ENCODE data around the gene ZNF516.

ZNF516 gene

GRCh38 chr18:76499021-76499420, 4.0 kb upstream of the ZNF516 start:
- Histone ChIP-seq H2BK15ac (ENCODE audit: low read depth, poor library complexity, severe bottlenecking) (no peak overlapping the region), H3K4ac (ENCODE audit: low read depth in 1 of 2, low read length in 2 of 2) (no peak overlapping the region), H3K27ac (ENCODE audit: low read length, poor library complexity, severe bottlenecking) (no peak overlapping the region), H4K91ac (ENCODE audit: low read length) (no peak overlapping the region), H3K4me3 (ENCODE audit: insufficient read depth in 1 of 2, low read depth in 1 of 2, low read length in 2 of 2) (no peak overlapping the region), H3K9me3 (ENCODE audit: control insufficient read depth, low read length) (no peaks in the 10 kb centered on the region), H2AK5ac (ENCODE audit: low read length, severe bottlenecking) (no peak overlapping the region), H2BK120ac (ENCODE audit: low read depth, low read length) (no peak overlapping the region), H3K36me3 (ENCODE audit: control insufficient read depth in 1 of 2, insufficient read depth in 2 of 2, low read depth in 1 of 2, low read length in 2 of 2) (no peaks in the 10 kb centered on the region), H3K27me3 (ENCODE audit: control insufficient read depth in 1 of 2, insufficient read depth in 1 of 2, low read length in 2 of 2) (no peaks in the 10 kb centered on the region), H3K4me1 (ENCODE audit: control insufficient read depth, insufficient read depth, low read depth, low read length) (peaks cover 6% of the 10 kb centered on the region), H2BK5ac (ENCODE audit: low read depth, low read length, poor library complexity, severe bottlenecking) (no peak overlapping the region), H3K79me1 (replicated peaks; ENCODE audit: low read length, poor library complexity, severe bottlenecking) (no peaks in the 10 kb centered on the region), H3K14ac (ENCODE audit: low read length in 2 of 2) (no peak overlapping the region), H4K8ac (ENCODE audit: low read length) (no peak overlapping the region), H3K18ac (ENCODE audit: low read depth in 1 of 2, low read length in 2 of 2) (no peak overlapping the region), H3K23ac (ENCODE audit: low read length in 2 of 2) (no peak overlapping the region), H2AFZ (ENCODE audit: low read depth, low read length) (no peak overlapping the region), H2BK12ac (ENCODE audit: low read length in 2 of 2) (no peak overlapping the region), H3K4me2 (ENCODE audit: low read length, poor library complexity, severe bottlenecking) (no peak overlapping the region), H3K9ac (ENCODE audit: low read length) (no peak overlapping the region)
- WGBS: 93% methylated on average over 8 of the region's 8 CpGs
- DNase-seq: no peak

GRCh38 chr18:76498064-76498463, 3.0 kb upstream of the ZNF516 start:
- H3K36me3 ChIP-seq (ENCODE audit: control insufficient read depth in 1 of 2, insufficient read depth in 2 of 2, low read depth in 1 of 2, low read length in 2 of 2): no peaks in the 10 kb centered on the region
- no peak for DNase-seq
- H3K27me3 ChIP-seq (ENCODE audit: control insufficient read depth in 1 of 2, insufficient read depth in 1 of 2, low read length in 2 of 2): no peaks in the 10 kb centered on the region
- H3K79me1 ChIP-seq (replicated peaks; ENCODE audit: low read length, poor library complexity, severe bottlenecking): no peaks in the 10 kb centered on the region
- H3K9ac ChIP-seq (ENCODE audit: low read length): no peak overlapping the region
- H3K4ac ChIP-seq (ENCODE audit: low read depth in 1 of 2, low read length in 2 of 2): no peak overlapping the region
- no peak overlapping the region for H3K4me2 ChIP-seq (ENCODE audit: low read length, poor library complexity, severe bottlenecking)
- no peak overlapping the region for H2BK5ac ChIP-seq (ENCODE audit: low read depth, low read length, poor library complexity, severe bottlenecking)
- no peak overlapping the region for H3K4me3 ChIP-seq (ENCODE audit: insufficient read depth in 1 of 2, low read depth in 1 of 2, low read length in 2 of 2)
- no peak overlapping the region for H4K91ac ChIP-seq (ENCODE audit: low read length)
- H3K23ac ChIP-seq (ENCODE audit: low read length in 2 of 2): no peak overlapping the region
- H2BK120ac ChIP-seq (ENCODE audit: low read depth, low read length): no peak overlapping the region
- H2AK5ac ChIP-seq (ENCODE audit: low read length, severe bottlenecking): no peak overlapping the region
- H3K18ac ChIP-seq (ENCODE audit: low read depth in 1 of 2, low read length in 2 of 2): no peak overlapping the region
- H3K27ac ChIP-seq (ENCODE audit: low read length, poor library complexity, severe bottlenecking): no peak overlapping the region
- peaks cover 6% of the 10 kb centered on the region for H3K4me1 ChIP-seq (ENCODE audit: control insufficient read depth, insufficient read depth, low read depth, low read length)
- H2BK12ac ChIP-seq (ENCODE audit: low read length in 2 of 2): no peak overlapping the region
- no peak overlapping the region for H4K8ac ChIP-seq (ENCODE audit: low read length)
- WGBS: 44% methylated on average over 2 of the region's 6 CpGs
- H3K9me3 ChIP-seq (ENCODE audit: control insufficient read depth, low read length): no peaks in the 10 kb centered on the region
- no peak overlapping the region for H3K14ac ChIP-seq (ENCODE audit: low read length in 2 of 2)
- H2BK15ac ChIP-seq (ENCODE audit: low read depth, poor library complexity, severe bottlenecking): no peak overlapping the region
- H2AFZ ChIP-seq (ENCODE audit: low read depth, low read length): no peak overlapping the region

- H2BK15ac ChIP-seq (ENCODE audit: low read depth, poor library complexity, severe bottlenecking): no peak overlapping the region
- H3K23ac ChIP-seq (ENCODE audit: low read length in 2 of 2): no peak overlapping the region
- no peaks in the 10 kb centered on the region for H3K27me3 ChIP-seq (ENCODE audit: control insufficient read depth in 1 of 2, insufficient read depth in 1 of 2, low read length in 2 of 2)
- no peaks in the 10 kb centered on the region for H3K79me1 ChIP-seq (replicated peaks; ENCODE audit: low read length, poor library complexity, severe bottlenecking)
- H3K4me2 ChIP-seq (ENCODE audit: low read length, poor library complexity, severe bottlenecking): no peak overlapping the region
- no peak overlapping the region for H2BK12ac ChIP-seq (ENCODE audit: low read length in 2 of 2)
- no peak overlapping the region for H3K27ac ChIP-seq (ENCODE audit: low read length, poor library complexity, severe bottlenecking)
- H3K9ac ChIP-seq (ENCODE audit: low read length): no peak overlapping the region
- H2BK5ac ChIP-seq (ENCODE audit: low read depth, low read length, poor library complexity, severe bottlenecking): no peak overlapping the region
- no peaks in the 10 kb centered on the region for H3K9me3 ChIP-seq (ENCODE audit: control insufficient read depth, low read length)
- H4K8ac ChIP-seq (ENCODE audit: low read length): no peak overlapping the region
- no peak overlapping the region for H2BK120ac ChIP-seq (ENCODE audit: low read depth, low read length)
- no peak overlapping the region for H2AK5ac ChIP-seq (ENCODE audit: low read length, severe bottlenecking)
- H3K36me3 ChIP-seq (ENCODE audit: control insufficient read depth in 1 of 2, insufficient read depth in 2 of 2, low read depth in 1 of 2, low read length in 2 of 2): no peaks in the 10 kb centered on the region
- H3K4ac ChIP-seq (ENCODE audit: low read depth in 1 of 2, low read length in 2 of 2): no peak overlapping the region
- H3K18ac ChIP-seq (ENCODE audit: low read depth in 1 of 2, low read length in 2 of 2): no peak overlapping the region
- no peak overlapping the region for H3K4me3 ChIP-seq (ENCODE audit: insufficient read depth in 1 of 2, low read depth in 1 of 2, low read length in 2 of 2)
- WGBS: 85% methylated on average over 6 of the region's 6 CpGs
- no peak overlapping the region for H4K91ac ChIP-seq (ENCODE audit: low read length)
- H2AFZ ChIP-seq (ENCODE audit: low read depth, low read length): no peak overlapping the region
- H3K14ac ChIP-seq (ENCODE audit: low read length in 2 of 2): no peak overlapping the region
- DNase-seq: no peak
- H3K4me1 ChIP-seq (ENCODE audit: control insufficient read depth, insufficient read depth, low read depth, low read length): peaks cover 11% of the 10 kb centered on the region
Observed at GRCh38 chr18:76497021-76497420, 2.0 kb upstream of the ZNF516 start.

DNA sequence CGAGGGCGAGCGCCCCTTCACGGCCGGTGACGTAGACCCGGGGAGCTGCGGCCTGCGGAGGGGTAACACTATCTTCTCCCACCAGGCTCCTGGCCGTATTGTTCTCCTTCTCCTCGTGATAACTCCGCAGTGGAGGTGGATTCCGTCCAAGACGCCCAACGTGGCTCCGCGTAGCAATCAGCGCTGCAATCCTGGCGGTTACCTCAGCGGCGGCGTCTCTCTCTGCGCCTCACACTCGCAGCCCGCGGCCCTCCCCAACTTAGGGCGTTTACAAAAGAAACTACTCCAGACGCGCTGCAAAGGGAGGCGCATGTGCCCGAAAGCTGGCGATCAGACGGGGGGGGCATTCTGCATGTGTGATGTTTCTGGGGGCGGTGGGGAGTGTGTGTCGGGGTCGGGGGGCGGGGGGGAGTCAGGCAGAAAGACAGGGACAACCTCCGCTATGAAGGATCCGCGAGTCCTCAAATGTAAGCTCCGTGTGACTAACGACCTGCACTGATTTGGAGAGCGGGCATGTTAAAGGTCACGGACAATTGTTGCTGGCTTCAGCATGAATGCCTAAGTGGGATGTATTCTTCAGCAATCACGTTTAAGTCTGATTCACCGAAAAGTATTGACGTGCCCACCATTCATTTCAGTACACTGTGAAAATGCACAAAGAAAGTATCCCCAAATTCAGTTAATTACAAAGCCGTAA, 1.3 kb upstream of the ZNF516 start:
- Histone ChIP-seq H3K4me1 (ENCODE audit: control insufficient read depth, insufficient read depth, low read depth, low read length) (peaks cover 14% of the 10 kb centered on the region), H3K27me3 (ENCODE audit: control insufficient read depth in 1 of 2, insufficient read depth in 1 of 2, low read length in 2 of 2) (no peaks in the 10 kb centered on the region), H3K27ac (ENCODE audit: low read length, poor library complexity, severe bottlenecking) (peak overlapping the region; percentile 20), H3K4ac (ENCODE audit: low read depth in 1 of 2, low read length in 2 of 2) (peak overlapping the region; percentile 54 to 95), H4K91ac (ENCODE audit: low read length) (peak overlapping the region; percentile 43), H2AFZ (ENCODE audit: low read depth, low read length) (peak overlapping the region; percentile 56), H2BK12ac (ENCODE audit: low read length in 2 of 2) (peak overlapping the region; percentile 5 to 17), H3K14ac (ENCODE audit: low read length in 2 of 2) (no peak overlapping the region), H3K79me1 (replicated peaks; ENCODE audit: low read length, poor library complexity, severe bottlenecking) (peaks cover 4% of the 10 kb centered on the region), H3K4me3 (ENCODE audit: insufficient read depth in 1 of 2, low read depth in 1 of 2, low read length in 2 of 2) (peak overlapping the region; percentile 56 to 97), H2BK5ac (ENCODE audit: low read depth, low read length, poor library complexity, severe bottlenecking) (no peak overlapping the region), H3K9ac (ENCODE audit: low read length) (peak overlapping the region; percentile 96), H4K8ac (ENCODE audit: low read length) (peak overlapping the region; percentile 83), H3K18ac (ENCODE audit: low read depth in 1 of 2, low read length in 2 of 2) (peak overlapping the region; percentile 67 to 94), H3K9me3 (ENCODE audit: control insufficient read depth, low read length) (no peaks in the 10 kb centered on the region), H3K36me3 (ENCODE audit: control insufficient read depth in 1 of 2, insufficient read depth in 2 of 2, low read depth in 1 of 2, low read length in 2 of 2) (no peaks in the 10 kb centered on the region), H2AK5ac (ENCODE audit: low read length, severe bottlenecking) (no peak overlapping the region), H2BK15ac (ENCODE audit: low read depth, poor library complexity, severe bottlenecking) (no peak overlapping the region), H3K4me2 (ENCODE audit: low read length, poor library complexity, severe bottlenecking) (peak overlapping the region; percentile 81), H2BK120ac (ENCODE audit: low read depth, low read length) (peak overlapping the region; percentile 73), H3K23ac (ENCODE audit: low read length in 2 of 2) (no peak overlapping the region)
- DNase-seq: peak; percentile 79
- WGBS: 7% methylated on average over 34 of the region's 48 CpGs
